Measurements from ENCODE around the gene MYBPC2.
A peak's percentile ranks its signal among the peaks of the same experiment; 100 is the strongest.

Gene MYBPC2

GRCh38 chr19:50413531-50413930 lies 19.2 kb upstream of the MYBPC2 start:
- Histone ChIP-seq H3K36me3 (ENCODE audit: control insufficient read depth, low read depth, low read length) (peaks cover 16% of the 10 kb centered on the region), H3K9ac (ENCODE audit: low read length) (no peak overlapping the region)

GRCh38 chr19:50414864-50415660 lies 17.6 kb upstream of the MYBPC2 start:
- Histone ChIP-seq H3K4me3 (ENCODE audit: low read length) (no peak overlapping the region), H3K9me3 (ENCODE audit: control insufficient read depth, low read depth, low read length) (no peaks in the 10 kb centered on the region), H3K36me3 (ENCODE audit: control insufficient read depth, low read depth, low read length) (peaks cover 6% of the 10 kb centered on the region), H3K27me3 (ENCODE audit: control insufficient read depth, insufficient read depth, low read length) (peaks cover 13% of the 10 kb centered on the region), H3K9ac (ENCODE audit: low read length) (no peak overlapping the region), H3K27ac (ENCODE audit: low read length) (no peak overlapping the region), H3K4me1 (ENCODE audit: control insufficient read depth, low read depth, low read length) (peaks cover 3% of the 10 kb centered on the region)

More at GRCh38 chr19:50413531-50413930, 19.2 kb upstream of the MYBPC2 start:
- Histone ChIP-seq H3K4me3 (ENCODE audit: low read length) (no peak overlapping the region), H3K9me3 (ENCODE audit: control insufficient read depth, low read depth, low read length) (no peaks in the 10 kb centered on the region), H3K27me3 (ENCODE audit: control insufficient read depth, insufficient read depth, low read length) (no peaks in the 10 kb centered on the region), H3K27ac (ENCODE audit: low read length) (no peak overlapping the region), H3K4me1 (ENCODE audit: control insufficient read depth, low read depth, low read length) (no peaks in the 10 kb centered on the region)

- H3K27me3 ChIP-seq (ENCODE audit: control insufficient read depth, insufficient read depth, low read length) = peaks cover 13% of the 10 kb centered on the region
- H3K4me1 ChIP-seq (ENCODE audit: control insufficient read depth, low read depth, low read length) = peaks cover 3% of the 10 kb centered on the region
- peaks cover under 1% of the 10 kb centered on the region for H3K36me3 ChIP-seq (ENCODE audit: control insufficient read depth, low read depth, low read length)
- H3K27ac ChIP-seq (ENCODE audit: low read length) = no peak overlapping the region
- H3K4me3 ChIP-seq (ENCODE audit: low read length) = no peak overlapping the region
- H3K9me3 ChIP-seq (ENCODE audit: control insufficient read depth, low read depth, low read length) = no peaks in the 10 kb centered on the region
- no peak overlapping the region for H3K9ac ChIP-seq (ENCODE audit: low read length)
These were observed 17.0 kb upstream of the MYBPC2 start for GRCh38 chr19:50415661-50416033.

GRCh38 chr19:50416034-50416977 lies 16.4 kb upstream of the MYBPC2 start:
- Histone ChIP-seq H3K9ac (ENCODE audit: low read length) (no peak overlapping the region), H3K9me3 (ENCODE audit: control insufficient read depth, low read depth, low read length) (no peaks in the 10 kb centered on the region), H3K27me3 (ENCODE audit: control insufficient read depth, insufficient read depth, low read length) (peaks cover 13% of the 10 kb centered on the region), H3K36me3 (ENCODE audit: control insufficient read depth, low read depth, low read length) (no peaks in the 10 kb centered on the region), H3K4me3 (ENCODE audit: low read length) (no peak overlapping the region), H3K4me1 (ENCODE audit: control insufficient read depth, low read depth, low read length) (peaks cover 3% of the 10 kb centered on the region), H3K27ac (ENCODE audit: low read length) (no peak overlapping the region)

- Histone ChIP-seq H3K9me3 (ENCODE audit: control insufficient read depth, low read depth, low read length) (no peaks in the 10 kb centered on the region), H3K9ac (ENCODE audit: low read length) (no peak overlapping the region), H3K27ac (ENCODE audit: low read length) (no peak overlapping the region), H3K36me3 (ENCODE audit: control insufficient read depth, low read depth, low read length) (no peaks in the 10 kb centered on the region), H3K4me1 (ENCODE audit: control insufficient read depth, low read depth, low read length) (peaks cover 3% of the 10 kb centered on the region), H3K27me3 (ENCODE audit: control insufficient read depth, insufficient read depth, low read length) (peaks cover 13% of the 10 kb centered on the region), H3K4me3 (ENCODE audit: low read length) (no peak overlapping the region)
These were observed 15.3 kb upstream of the MYBPC2 start for GRCh38 chr19:50417111-50418081.

DNA sequence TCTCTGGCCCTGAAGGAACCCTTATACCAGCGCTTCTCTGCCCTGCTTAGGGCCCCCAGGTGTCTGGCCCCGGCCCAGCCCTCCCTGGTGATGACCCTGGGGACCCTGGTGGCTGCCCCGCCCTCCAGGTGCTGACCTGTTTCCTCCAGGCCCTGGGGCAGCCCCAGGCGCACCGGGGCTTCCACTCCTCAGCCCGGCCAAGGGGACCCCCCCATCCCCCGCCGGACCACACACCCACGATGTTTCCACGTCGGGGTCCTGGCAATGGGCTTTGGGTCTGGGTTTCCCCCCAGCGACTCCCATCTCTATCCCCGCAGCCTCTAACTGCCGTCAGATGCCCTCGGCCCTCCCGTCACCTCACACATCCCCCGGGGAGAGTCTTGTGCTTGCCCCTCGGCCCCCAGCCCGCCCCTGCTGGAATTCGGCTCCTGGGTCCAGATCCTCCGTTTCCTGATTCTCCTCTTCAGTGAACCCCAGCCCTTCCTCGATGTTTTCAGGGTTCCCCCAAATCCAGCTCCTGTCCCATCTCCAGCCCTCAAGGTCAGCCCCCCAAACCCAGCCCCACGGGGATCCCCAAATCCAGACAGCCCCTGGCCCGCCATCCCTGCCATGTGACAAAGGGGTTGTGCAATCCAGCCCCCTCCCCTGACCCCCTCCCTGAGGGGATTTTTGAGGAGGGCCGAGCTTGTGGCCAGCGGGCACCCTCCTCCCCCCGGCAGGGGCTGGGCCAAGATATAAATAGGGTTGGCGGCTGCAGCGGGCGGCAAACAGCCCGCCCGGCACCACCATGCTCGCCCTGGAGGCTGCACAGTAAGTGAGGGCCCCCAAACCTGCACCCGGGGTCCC lies 14.3 kb upstream of the MYBPC2 start, which contains the start of gene SPIB:
Gene SPIB, plus strand, starts transcription at position 763 of the 846 bp plus-strand sequence. Its CDS starts 25 bp downstream, at position 788.
- Histone ChIP-seq H3K4me3 (ENCODE audit: low read length) (peak within 1 kb of the TSS; percentile 60), H3K9ac (ENCODE audit: low read length) (no peak within 1 kb of the TSS), H3K36me3 (ENCODE audit: control insufficient read depth, low read depth, low read length) (no peaks in the 10 kb centered on the region)

GRCh38 chr19:50419022-50419579 lies 13.6 kb upstream of the MYBPC2 start:
- no peaks in the 10 kb centered on the region for H3K36me3 ChIP-seq (ENCODE audit: control insufficient read depth, low read depth, low read length)
- H3K4me1 ChIP-seq (ENCODE audit: control insufficient read depth, low read depth, low read length) = peaks cover 3% of the 10 kb centered on the region
- H3K4me3 ChIP-seq (ENCODE audit: low read length) = peak overlapping the region; percentile 60
- no peaks in the 10 kb centered on the region for H3K9me3 ChIP-seq (ENCODE audit: control insufficient read depth, low read depth, low read length)
- H3K9ac ChIP-seq (ENCODE audit: low read length) = no peak overlapping the region
- H3K27ac ChIP-seq (ENCODE audit: low read length) = no peak overlapping the region
- peaks cover 13% of the 10 kb centered on the region for H3K27me3 ChIP-seq (ENCODE audit: control insufficient read depth, insufficient read depth, low read length)

More for the DNA sequence above, 14.3 kb upstream of the MYBPC2 start, which contains the start of gene SPIB:
- no peaks in the 10 kb centered on the region for H3K9me3 ChIP-seq (ENCODE audit: control insufficient read depth, low read depth, low read length)
- H3K27me3 ChIP-seq (ENCODE audit: control insufficient read depth, insufficient read depth, low read length) = peaks cover 13% of the 10 kb centered on the region
- peaks cover 3% of the 10 kb centered on the region for H3K4me1 ChIP-seq (ENCODE audit: control insufficient read depth, low read depth, low read length)
- no peak within 1 kb of the TSS for H3K27ac ChIP-seq (ENCODE audit: low read length)

GRCh38 chr19:50419580-50420035 lies 13.1 kb upstream of the MYBPC2 start:
- no peak overlapping the region for H3K9ac ChIP-seq (ENCODE audit: low read length)
- H3K4me1 ChIP-seq (ENCODE audit: control insufficient read depth, low read depth, low read length) = peaks cover 3% of the 10 kb centered on the region
- H3K9me3 ChIP-seq (ENCODE audit: control insufficient read depth, low read depth, low read length) = no peaks in the 10 kb centered on the region
- H3K27ac ChIP-seq (ENCODE audit: low read length) = no peak overlapping the region
- peaks cover 13% of the 10 kb centered on the region for H3K27me3 ChIP-seq (ENCODE audit: control insufficient read depth, insufficient read depth, low read length)
- H3K36me3 ChIP-seq (ENCODE audit: control insufficient read depth, low read depth, low read length) = no peaks in the 10 kb centered on the region
- H3K4me3 ChIP-seq (ENCODE audit: low read length) = peak overlapping the region; percentile 60

DNA sequence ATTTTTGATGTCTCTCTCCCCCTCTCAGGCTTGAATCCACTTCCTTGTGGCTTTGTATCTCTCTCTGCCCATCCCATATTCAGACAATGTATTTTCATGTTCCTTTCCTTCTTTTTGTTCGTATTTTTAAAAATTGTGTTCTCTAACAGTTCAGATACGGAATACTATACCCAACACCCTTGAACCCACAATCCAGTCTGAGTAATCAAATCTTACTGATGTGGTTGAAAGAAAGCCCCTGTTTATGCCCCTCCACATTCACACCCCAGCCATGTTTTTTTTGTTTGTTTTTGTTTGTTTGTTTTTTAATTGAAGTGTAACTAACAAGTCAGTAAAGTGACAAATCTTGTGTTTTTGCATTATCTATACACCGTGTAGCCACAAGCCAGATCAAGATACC lies 12.6 kb upstream of the MYBPC2 start:
- no peaks in the 10 kb centered on the region for H3K9me3 ChIP-seq (ENCODE audit: control insufficient read depth, low read depth, low read length)
- no peak overlapping the region for H3K27ac ChIP-seq (ENCODE audit: low read length)
- H3K4me3 ChIP-seq (ENCODE audit: low read length) = peak overlapping the region; percentile 60
- H3K4me1 ChIP-seq (ENCODE audit: control insufficient read depth, low read depth, low read length) = peaks cover 3% of the 10 kb centered on the region
- peaks cover 13% of the 10 kb centered on the region for H3K27me3 ChIP-seq (ENCODE audit: control insufficient read depth, insufficient read depth, low read length)
- no peaks in the 10 kb centered on the region for H3K36me3 ChIP-seq (ENCODE audit: control insufficient read depth, low read depth, low read length)
- H3K9ac ChIP-seq (ENCODE audit: low read length) = no peak overlapping the region

GRCh38 chr19:50420808-50421207 lies 11.9 kb upstream of the MYBPC2 start:
- H3K9me3 ChIP-seq (ENCODE audit: control insufficient read depth, low read depth, low read length) = no peaks in the 10 kb centered on the region
- peaks cover 3% of the 10 kb centered on the region for H3K4me1 ChIP-seq (ENCODE audit: control insufficient read depth, low read depth, low read length)
- no peak overlapping the region for H3K27ac ChIP-seq (ENCODE audit: low read length)
- H3K4me3 ChIP-seq (ENCODE audit: low read length) = no peak overlapping the region
- H3K9ac ChIP-seq (ENCODE audit: low read length) = no peak overlapping the region
- H3K27me3 ChIP-seq (ENCODE audit: control insufficient read depth, insufficient read depth, low read length) = peaks cover 13% of the 10 kb centered on the region
- no peaks in the 10 kb centered on the region for H3K36me3 ChIP-seq (ENCODE audit: control insufficient read depth, low read depth, low read length)

Measured in iPS-18a (cell line).